ENCODE data around the gene SALL1. TPM values are rescaled to one million over a fixed set of nuclear protein-coding genes. Genes with fewer than 3 reads are reported as not detected.

The SALL1 gene
- total and polyA plus RNA-seq, 7 experiments from 2014 or later: not detected

DNA sequence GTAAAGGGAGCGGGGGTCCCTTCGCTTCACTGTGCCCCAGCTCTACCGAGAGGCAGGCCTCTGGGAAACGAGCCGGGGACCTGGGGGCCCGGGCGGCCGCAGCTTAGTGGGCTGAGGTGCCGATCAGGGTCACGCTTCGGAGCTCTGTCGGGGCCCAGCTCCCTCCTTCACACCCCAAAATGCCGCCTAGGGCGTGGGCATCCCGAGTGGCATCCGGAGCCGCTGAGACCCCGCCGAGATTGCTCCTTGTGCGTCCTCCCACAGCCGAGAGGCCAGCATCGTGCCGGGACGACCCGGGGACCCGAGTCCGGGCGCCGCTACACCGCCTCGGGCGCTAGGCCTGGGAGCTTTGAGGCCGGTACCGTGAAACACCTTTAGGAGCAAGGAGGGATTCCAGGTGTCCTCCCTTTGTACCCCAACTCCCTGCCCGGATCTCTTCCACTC, 1.3 kb downstream of the SALL1 start:
- H3K4me3 Mint-ChIP-seq: peak overlapping the region in 1 of 10 donors; percentile 50

DNA sequence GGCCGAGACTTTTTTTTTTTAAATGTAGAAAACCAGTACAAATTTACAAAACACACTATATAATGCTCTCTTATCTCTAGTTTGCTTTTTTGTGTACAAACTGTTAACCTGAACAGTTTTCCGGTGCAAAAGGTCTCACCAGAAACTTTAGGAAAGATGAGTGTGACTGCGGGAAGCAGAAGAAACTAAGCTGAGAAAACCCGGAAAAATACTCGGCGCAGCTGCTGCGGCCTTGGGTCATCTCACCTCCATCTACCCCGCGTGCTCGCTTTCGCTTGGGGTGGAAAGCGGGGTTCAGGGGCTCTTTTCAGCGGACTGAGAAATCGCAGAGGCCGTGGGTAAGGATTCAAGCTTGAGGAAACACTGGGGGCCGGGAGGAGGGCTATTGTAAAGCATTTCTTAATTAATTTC, 1.8 kb downstream of the SALL1 start:
- Histone ChIP-seq H3K4me1 (ENCODE audit: control insufficient read depth in 2 of 2, insufficient read depth in 2 of 2, low read length in 2 of 2) (no peaks in the 10 kb centered on the region), H3K4me3 (ENCODE audit: low read length) (no peak overlapping the region), H3K9me3 (ENCODE audit: control insufficient read depth in 2 of 3, low read length in 3 of 3) (no peaks in the 10 kb centered on the region), H3K36me3 (ENCODE audit: control insufficient read depth in 2 of 3, insufficient read depth in 3 of 3, low read length in 3 of 3) (no peaks in the 10 kb centered on the region), H3K27ac (ENCODE audit: low read depth, low read length) (no peak overlapping the region), H3K27me3 (ENCODE audit: control insufficient read depth in 2 of 2, insufficient read depth in 2 of 2, low read length in 2 of 2) (no peaks in the 10 kb centered on the region)
- Mint-ChIP-seq H3K36me3 (peaks cover 0 to 6% (median 5%) of the 10 kb centered on the region in 5 donors), H3K4me3 (peak overlapping the region in 2 of 10 donors; percentile 1 to 18), H3K9me3 (peaks cover 0 to 13% (median 4%) of the 10 kb centered on the region in 11 donors), H3K27me3 (peaks cover 50 to 74% (median 63%) of the 10 kb centered on the region in 5 donors), H3K4me1 (peaks cover 0 to 22% (median 18%) of the 10 kb centered on the region in 7 donors), H3K27ac (no peak overlapping the region)
- intact Hi-C loops (cut with micrococcal nuclease): no loop called here
- POLR2A ChIA-PET: no interaction called here
- CTCF ChIA-PET: no interaction called here
- ATAC-seq (no peak), DNase-seq (no peak)

More for the DNA sequence above, 1.3 kb downstream of the SALL1 start:
- H3K27me3 ChIP-seq (ENCODE audit: control insufficient read depth in 2 of 2, insufficient read depth in 2 of 2, low read length in 2 of 2): no peaks in the 10 kb centered on the region
- Mint-ChIP-seq H3K27me3 (peaks cover 52 to 79% (median 64%) of the 10 kb centered on the region in 5 donors), H3K9me3 (peaks cover 0 to 13% (median 4%) of the 10 kb centered on the region in 11 donors), H3K27ac (no peak overlapping the region), H3K4me1 (peaks cover 0 to 24% (median 18%) of the 10 kb centered on the region in 7 donors), H3K36me3 (peaks cover 0 to 6% (median 5%) of the 10 kb centered on the region in 5 donors)
- no peak for DNase-seq
- H3K4me3 ChIP-seq (ENCODE audit: low read length): no peak overlapping the region
- H3K27ac ChIP-seq (ENCODE audit: low read depth, low read length): no peak overlapping the region
- no peak for ATAC-seq
- ChIA-PET POLR2A (no interaction called here), CTCF (no interaction called here)
- no peaks in the 10 kb centered on the region for H3K9me3 ChIP-seq (ENCODE audit: control insufficient read depth in 2 of 3, low read length in 3 of 3)
- intact Hi-C loops (cut with micrococcal nuclease): loop anchor here in 1 of 2 donors (5.0 kb wide), 1 partner anchor 1867 kb away; the partner anchor contains the start of gene CBLN1
- no peaks in the 10 kb centered on the region for H3K36me3 ChIP-seq (ENCODE audit: control insufficient read depth in 2 of 3, insufficient read depth in 3 of 3, low read length in 3 of 3)
- H3K4me1 ChIP-seq (ENCODE audit: control insufficient read depth in 2 of 2, insufficient read depth in 2 of 2, low read length in 2 of 2): no peaks in the 10 kb centered on the region

DNA sequence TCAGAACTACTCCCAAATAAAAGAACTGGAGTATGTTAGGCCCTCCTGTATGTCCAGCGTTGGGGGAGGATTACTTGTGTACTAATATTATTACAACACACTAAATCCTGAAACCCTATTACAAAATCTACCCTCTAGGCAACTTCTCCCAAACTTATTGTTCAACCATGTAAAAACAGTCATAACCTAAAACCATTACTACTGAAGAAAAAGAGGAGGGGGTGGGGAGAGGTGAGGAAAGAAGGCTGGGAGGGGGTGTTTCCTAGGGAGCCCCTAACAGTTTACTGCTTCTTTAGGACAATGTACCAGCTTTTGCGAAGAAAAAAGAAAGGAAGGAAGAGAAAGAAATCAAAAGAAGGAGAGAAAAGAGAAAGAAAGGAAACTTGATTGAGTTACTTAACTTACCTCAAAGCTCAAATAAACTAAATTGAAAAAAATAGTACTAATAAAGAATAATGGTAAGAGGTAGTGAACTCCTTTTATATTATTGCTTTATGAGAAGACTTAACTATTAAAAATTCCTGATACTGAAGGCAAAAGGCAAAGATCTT, 2.3 kb downstream of the SALL1 start:
- H3K4me1 ChIP-seq (ENCODE audit: control insufficient read depth in 2 of 2, insufficient read depth in 2 of 2, low read length in 2 of 2): no peaks in the 10 kb centered on the region
- intact Hi-C loops (cut with micrococcal nuclease): no loop called here
- H3K4me3 Mint-ChIP-seq: peak overlapping the region in 2 of 10 donors; percentile 1 to 18
- H3K9me3 ChIP-seq (ENCODE audit: control insufficient read depth in 2 of 3, low read length in 3 of 3): no peaks in the 10 kb centered on the region
- DNase-seq (no peak), ATAC-seq (no peak)
- POLR2A ChIA-PET: no interaction called here
- CTCF ChIA-PET: no interaction called here
- H3K27me3 ChIP-seq (ENCODE audit: control insufficient read depth in 2 of 2, insufficient read depth in 2 of 2, low read length in 2 of 2): no peaks in the 10 kb centered on the region
- no peaks in the 10 kb centered on the region for H3K36me3 ChIP-seq (ENCODE audit: control insufficient read depth in 2 of 3, insufficient read depth in 3 of 3, low read length in 3 of 3)
- peaks cover 45 to 69% (median 62%) of the 10 kb centered on the region in 5 donors for H3K27me3 Mint-ChIP-seq
- peaks cover 0 to 6% (median 5%) of the 10 kb centered on the region in 5 donors for H3K36me3 Mint-ChIP-seq
- no peak overlapping the region for H3K27ac Mint-ChIP-seq
- H3K4me1 Mint-ChIP-seq: peaks cover 0 to 20% (median 13%) of the 10 kb centered on the region in 7 donors
- peaks cover 0 to 9% (median 3%) of the 10 kb centered on the region in 11 donors for H3K9me3 Mint-ChIP-seq
- H3K27ac ChIP-seq (ENCODE audit: low read depth, low read length): no peak overlapping the region
- H3K4me3 ChIP-seq (ENCODE audit: low read length): no peak overlapping the region

DNA sequence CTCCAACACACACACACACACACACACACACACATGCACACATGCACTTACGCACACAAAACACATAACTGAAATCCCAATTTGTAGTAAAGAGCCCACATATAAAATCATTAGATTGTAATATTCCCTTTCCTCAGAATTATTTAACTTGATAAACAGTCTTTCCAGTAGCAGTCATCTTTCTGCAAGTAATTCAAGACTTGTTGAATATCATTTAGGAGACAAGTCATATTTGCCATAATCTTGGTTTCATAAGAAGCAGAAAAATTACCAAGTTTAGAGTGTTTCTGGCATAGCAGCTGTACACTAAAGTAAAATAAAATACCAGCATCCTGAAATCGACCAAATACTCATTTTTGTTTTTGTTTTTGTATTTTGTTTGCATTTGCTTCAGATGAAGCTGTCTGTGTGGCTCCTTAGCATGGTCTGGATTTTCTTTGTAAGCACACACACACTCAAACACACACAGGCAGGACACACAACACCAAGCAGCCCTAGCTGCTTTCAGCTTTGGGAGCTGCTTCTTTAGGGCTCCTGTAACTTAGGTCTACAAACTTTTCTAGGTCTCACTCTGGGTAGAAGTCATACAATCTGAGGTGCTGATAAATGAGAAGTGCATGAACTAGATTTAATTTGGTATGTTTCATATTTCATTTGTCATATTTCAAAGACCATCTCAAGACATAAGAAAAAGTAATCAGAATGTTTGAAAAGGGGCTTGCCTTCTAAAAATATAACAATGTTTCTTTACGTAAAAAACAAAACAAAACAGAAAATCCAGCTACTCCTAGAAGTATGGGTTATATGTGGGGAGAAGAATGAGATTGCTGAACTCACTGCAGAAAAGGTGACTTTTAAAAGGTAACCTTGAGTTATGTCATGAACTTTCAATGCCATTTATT, 3.0 kb downstream of the SALL1 start:
- Histone ChIP-seq H3K27me3 (ENCODE audit: control insufficient read depth in 2 of 2, insufficient read depth in 2 of 2, low read length in 2 of 2) (no peaks in the 10 kb centered on the region), H3K27ac (ENCODE audit: low read depth, low read length) (no peak overlapping the region), H3K36me3 (ENCODE audit: control insufficient read depth in 2 of 3, insufficient read depth in 3 of 3, low read length in 3 of 3) (no peaks in the 10 kb centered on the region), H3K4me1 (ENCODE audit: control insufficient read depth in 2 of 2, insufficient read depth in 2 of 2, low read length in 2 of 2) (no peaks in the 10 kb centered on the region), H3K4me3 (ENCODE audit: low read length) (no peak overlapping the region), H3K9me3 (ENCODE audit: control insufficient read depth in 2 of 3, low read length in 3 of 3) (no peaks in the 10 kb centered on the region)
- ChIA-PET POLR2A (no interaction called here), CTCF (no interaction called here)
- Mint-ChIP-seq H3K27ac (no peak overlapping the region), H3K4me3 (no peak overlapping the region), H3K4me1 (peaks cover 0 to 13% (median 7%) of the 10 kb centered on the region in 7 donors), H3K27me3 (peaks cover 41 to 62% (median 54%) of the 10 kb centered on the region in 5 donors), H3K9me3 (peaks cover 0 to 6% (median 0%) of the 10 kb centered on the region in 11 donors), H3K36me3 (peaks cover 0 to under 1% (median 0%) of the 10 kb centered on the region in 5 donors)
- intact Hi-C loops (cut with micrococcal nuclease): no loop called here
- ATAC-seq: no peak
- no peak for DNase-seq

DNA sequence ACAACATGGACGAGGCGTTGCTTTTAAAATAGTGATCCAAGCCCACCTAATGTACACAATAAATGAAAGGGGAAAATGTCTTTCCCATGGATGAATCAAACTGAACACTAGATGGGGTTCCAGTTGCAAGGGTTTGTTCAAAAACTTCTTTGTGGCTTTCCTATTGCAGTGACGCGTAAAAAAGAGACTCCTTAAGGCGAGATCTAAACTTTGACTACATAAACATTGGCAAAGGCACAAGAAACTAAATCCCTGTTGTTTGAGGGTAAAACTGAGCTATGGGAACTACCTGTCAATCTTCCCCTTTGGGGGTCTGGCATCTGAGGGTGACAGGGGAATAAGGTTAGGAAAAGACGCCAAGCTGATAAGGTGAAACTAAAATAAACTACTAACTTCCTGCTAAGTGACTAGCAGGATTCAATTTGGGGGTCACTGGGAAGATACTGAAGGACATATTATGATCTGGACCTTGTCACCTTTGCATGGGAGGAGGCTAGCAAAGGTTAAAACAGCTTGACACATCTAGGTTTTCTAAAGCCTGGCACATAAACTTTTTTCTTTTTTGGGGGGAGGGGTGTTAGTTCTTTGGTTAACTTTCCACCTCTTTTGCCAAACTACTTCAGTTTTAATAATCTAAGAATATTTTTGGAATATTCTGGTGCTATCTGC, 4.7 kb downstream of the SALL1 start:
- Mint-ChIP-seq H3K4me3 (no peak overlapping the region), H3K9me3 (peaks cover 0 to 9% (median 0%) of the 10 kb centered on the region in 11 donors), H3K27ac (no peak overlapping the region), H3K36me3 (no peaks in the 10 kb centered on the region), H3K27me3 (peaks cover 42 to 64% (median 50%) of the 10 kb centered on the region in 5 donors), H3K4me1 (peaks cover 0 to 10% (median 5%) of the 10 kb centered on the region in 7 donors)
- no peaks in the 10 kb centered on the region for H3K4me1 ChIP-seq (ENCODE audit: control insufficient read depth in 2 of 2, insufficient read depth in 2 of 2, low read length in 2 of 2)
- intact Hi-C loops (cut with micrococcal nuclease): no loop called here
- H3K36me3 ChIP-seq (ENCODE audit: control insufficient read depth in 2 of 3, insufficient read depth in 3 of 3, low read length in 3 of 3): no peaks in the 10 kb centered on the region
- ChIA-PET POLR2A (no interaction called here), CTCF (no interaction called here)
- no peak overlapping the region for H3K4me3 ChIP-seq (ENCODE audit: low read length)
- H3K27me3 ChIP-seq (ENCODE audit: control insufficient read depth in 2 of 2, insufficient read depth in 2 of 2, low read length in 2 of 2): no peaks in the 10 kb centered on the region
- H3K9me3 ChIP-seq (ENCODE audit: control insufficient read depth in 2 of 3, low read length in 3 of 3): no peaks in the 10 kb centered on the region
- H3K27ac ChIP-seq (ENCODE audit: low read depth, low read length): no peak overlapping the region
- ATAC-seq (no peak), DNase-seq (no peak)

DNA sequence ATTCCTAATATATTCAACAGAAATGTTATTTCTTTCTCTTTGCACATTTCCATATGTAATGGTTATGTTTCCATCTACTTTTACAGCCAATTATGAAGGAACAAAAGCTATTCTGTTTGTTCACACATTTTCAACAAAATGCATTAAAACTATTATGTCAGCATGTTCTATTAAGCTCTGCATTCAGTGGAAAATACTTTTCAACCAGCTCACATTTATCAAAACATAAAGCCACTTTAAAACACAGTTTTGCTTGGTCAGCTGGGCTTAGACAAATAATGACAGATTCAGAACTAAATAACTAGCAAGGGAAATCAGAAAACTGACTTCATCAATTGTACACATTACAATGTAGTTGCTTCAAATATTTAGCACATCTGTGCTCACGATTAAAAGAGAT, 6.9 kb downstream of the SALL1 start:
- CTCF ChIA-PET: no interaction called here
- Mint-ChIP-seq H3K36me3 (no peaks in the 10 kb centered on the region), H3K9me3 (peaks cover 0 to 13% (median 0%) of the 10 kb centered on the region in 11 donors), H3K4me3 (no peak overlapping the region), H3K27ac (no peak overlapping the region), H3K4me1 (peaks cover 0 to 6% (median 4%) of the 10 kb centered on the region in 7 donors), H3K27me3 (peaks cover 37 to 61% (median 48%) of the 10 kb centered on the region in 5 donors)
- Histone ChIP-seq H3K27ac (ENCODE audit: low read depth, low read length) (no peak overlapping the region), H3K9me3 (ENCODE audit: control insufficient read depth in 2 of 3, low read length in 3 of 3) (no peaks in the 10 kb centered on the region), H3K4me3 (ENCODE audit: low read length) (no peak overlapping the region), H3K36me3 (ENCODE audit: control insufficient read depth in 2 of 3, insufficient read depth in 3 of 3, low read length in 3 of 3) (no peaks in the 10 kb centered on the region), H3K4me1 (ENCODE audit: control insufficient read depth in 2 of 2, insufficient read depth in 2 of 2, low read length in 2 of 2) (no peaks in the 10 kb centered on the region), H3K27me3 (ENCODE audit: control insufficient read depth in 2 of 2, insufficient read depth in 2 of 2, low read length in 2 of 2) (no peaks in the 10 kb centered on the region)
- POLR2A ChIA-PET: no interaction called here
- no peak for ATAC-seq
- DNase-seq: no peak
- intact Hi-C loops (cut with micrococcal nuclease): no loop called here
